ENCODE results near the gene RHBDD1. TPM values are rescaled to one million over a fixed set of nuclear protein-coding genes. Genes with fewer than 3 reads are reported as not detected.

RHBDD1 gene
- total and polyA plus RNA-seq, 9 donors = 11.5 to 95.8 (median 49.5) TPM

DNA sequence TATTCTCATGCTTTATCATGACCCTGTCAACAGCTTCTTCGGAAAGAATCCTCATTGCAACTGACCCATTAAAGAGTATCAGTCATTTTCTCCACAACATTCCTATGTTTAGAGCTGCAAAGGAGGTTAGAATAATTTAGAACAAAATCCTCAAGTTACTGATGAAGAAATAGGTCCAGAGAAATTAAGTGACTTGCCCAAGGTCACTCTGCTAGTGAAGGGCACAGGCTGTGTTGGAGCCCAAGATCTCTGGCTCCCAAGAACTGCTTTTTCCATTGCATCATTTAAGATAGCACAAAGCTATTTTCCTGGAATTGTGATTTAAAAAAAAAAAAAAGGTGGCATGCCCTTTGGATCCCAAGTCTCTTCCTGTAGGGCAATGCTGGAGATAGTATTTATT, 45.8 kb upstream of the RHBDD1 start:
- TF ChIP-seq EP300 (IDR thresholded peaks at IDR 0.05) (no peak), POLR2A (IDR thresholded peaks at IDR 0.05) (no peak)
- TF ChIP-seq, protein P1, sequence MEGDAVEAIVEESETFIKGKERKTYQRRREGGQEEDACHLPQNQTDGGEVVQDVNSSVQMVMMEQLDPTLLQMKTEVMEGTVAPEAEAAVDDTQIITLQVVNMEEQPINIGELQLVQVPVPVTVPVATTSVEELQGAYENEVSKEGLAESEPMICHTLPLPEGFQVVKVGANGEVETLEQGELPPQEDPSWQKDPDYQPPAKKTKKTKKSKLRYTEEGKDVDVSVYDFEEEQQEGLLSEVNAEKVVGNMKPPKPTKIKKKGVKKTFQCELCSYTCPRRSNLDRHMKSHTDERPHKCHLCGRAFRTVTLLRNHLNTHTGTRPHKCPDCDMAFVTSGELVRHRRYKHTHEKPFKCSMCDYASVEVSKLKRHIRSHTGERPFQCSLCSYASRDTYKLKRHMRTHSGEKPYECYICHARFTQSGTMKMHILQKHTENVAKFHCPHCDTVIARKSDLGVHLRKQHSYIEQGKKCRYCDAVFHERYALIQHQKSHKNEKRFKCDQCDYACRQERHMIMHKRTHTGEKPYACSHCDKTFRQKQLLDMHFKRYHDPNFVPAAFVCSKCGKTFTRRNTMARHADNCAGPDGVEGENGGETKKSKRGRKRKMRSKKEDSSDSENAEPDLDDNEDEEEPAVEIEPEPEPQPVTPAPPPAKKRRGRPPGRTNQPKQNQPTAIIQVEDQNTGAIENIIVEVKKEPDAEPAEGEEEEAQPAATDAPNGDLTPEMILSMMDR (IDR thresholded peaks at IDR 0.05) = no peak
- 24 to 31% (median 31%) methylated on average over 1 of the region's 1 CpG for WGBS, 3 donors
- H3K36me3 ChIP-seq = no peaks in the 10 kb centered on the region
- H3K9me3 ChIP-seq = no peaks in the 10 kb centered on the region
- H3K4me1 ChIP-seq (ENCODE audit: insufficient read depth) = peaks cover 10% of the 10 kb centered on the region
- H3K27ac ChIP-seq = peak overlapping the region in 1 of 2 donors; percentile 90
- no peak overlapping the region for H3K4me3 ChIP-seq
- H3K27me3 ChIP-seq = no peaks in the 10 kb centered on the region
- intact Hi-C loops (cut with DNase I) = loop anchor here in 2 of 4 donors (5.0 to 10.0 kb wide), 5 partner anchors 45 to 575 kb away; no protein-coding TSS in a partner anchor
- DNase-seq = no peak

DNA sequence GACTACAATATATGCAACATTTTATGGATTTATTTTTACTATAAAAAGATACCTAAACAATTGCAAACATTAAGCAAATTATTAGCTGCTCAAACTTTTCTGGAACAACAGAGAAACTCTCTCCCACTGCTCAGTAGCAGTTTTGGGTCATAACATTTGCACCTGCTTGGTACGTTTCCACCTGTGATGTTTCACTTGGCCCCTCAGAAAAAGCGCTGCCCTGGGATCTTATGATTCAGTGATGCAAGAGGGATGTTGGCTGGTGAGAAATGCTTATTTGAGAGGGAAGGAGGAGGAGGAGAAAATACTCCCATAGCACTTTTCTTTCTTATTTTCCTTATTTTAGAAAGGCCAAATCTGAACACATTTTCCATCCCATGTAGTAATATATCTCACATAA, 45.4 kb upstream of the RHBDD1 start:
- DNase-seq = peak in 2 of 5 donors; percentile 33 to 35
- intact Hi-C loops (cut with DNase I) = loop anchor here in 2 of 4 donors (5.0 to 10.0 kb wide), 5 partner anchors 46 to 576 kb away; no protein-coding TSS in a partner anchor
- 47 to 50% (median 49%) methylated on average over 2 of the region's 2 CpGs for WGBS, 3 donors
- H3K36me3 ChIP-seq = no peaks in the 10 kb centered on the region
- no peak overlapping the region for H3K4me3 ChIP-seq
- peaks cover 10% of the 10 kb centered on the region for H3K4me1 ChIP-seq (ENCODE audit: insufficient read depth)
- H3K9me3 ChIP-seq = no peaks in the 10 kb centered on the region
- TF ChIP-seq POLR2A (IDR thresholded peaks at IDR 0.05) = no peak
- TF ChIP-seq EP300 (IDR thresholded peaks at IDR 0.05) = no peak
- TF ChIP-seq, protein P1 (IDR thresholded peaks at IDR 0.05) = no peak
- no peaks in the 10 kb centered on the region for H3K27me3 ChIP-seq
- H3K27ac ChIP-seq = peak overlapping the region; percentile 90 to 96

DNA sequence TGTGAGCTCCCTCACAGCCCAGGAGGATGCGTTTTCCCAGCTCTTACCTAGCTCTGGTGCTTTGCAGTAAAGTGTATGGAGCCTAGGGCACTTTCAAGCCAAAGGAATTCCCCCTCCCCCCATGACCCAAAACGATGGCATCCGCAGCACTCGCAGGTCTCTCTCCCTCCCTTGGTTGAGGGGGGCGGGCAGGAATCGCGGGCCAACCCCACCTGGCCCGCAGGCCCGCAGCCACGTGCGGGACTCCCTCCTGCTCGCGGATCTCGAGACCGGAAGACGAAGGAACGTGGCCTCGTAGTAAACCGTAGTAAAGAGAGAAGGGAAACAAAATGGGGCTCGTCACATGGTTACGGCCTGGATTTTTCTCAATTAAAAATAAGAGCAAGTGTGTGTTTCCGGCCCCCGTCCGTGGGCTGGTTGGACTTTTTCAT, 44.8 kb upstream of the RHBDD1 start:
- Histone ChIP-seq H3K4me1 (ENCODE audit: insufficient read depth) (peaks cover 9% of the 10 kb centered on the region), H3K36me3 (no peaks in the 10 kb centered on the region), H3K27me3 (no peaks in the 10 kb centered on the region), H3K9me3 (no peaks in the 10 kb centered on the region), H3K4me3 (peak overlapping the region; percentile 93), H3K27ac (peak overlapping the region; percentile 90 to 96)
- TF ChIP-seq POLR2A (IDR thresholded peaks at IDR 0.05) = no peak
- TF ChIP-seq EP300 (IDR thresholded peaks at IDR 0.05) = no peak
- TF ChIP-seq, protein P1 (IDR thresholded peaks at IDR 0.05) = no peak
- intact Hi-C loops (cut with DNase I) = loop anchor here in 2 of 4 donors (5.0 to 10.0 kb wide), 5 partner anchors 46 to 576 kb away; no protein-coding TSS in a partner anchor
- DNase-seq = peak in 3 of 5 donors; percentile 68 to 70 (median 69)
- WGBS, 3 donors = 0 to 2% (median 1%) methylated on average over 24 of the region's 24 CpGs

DNA sequence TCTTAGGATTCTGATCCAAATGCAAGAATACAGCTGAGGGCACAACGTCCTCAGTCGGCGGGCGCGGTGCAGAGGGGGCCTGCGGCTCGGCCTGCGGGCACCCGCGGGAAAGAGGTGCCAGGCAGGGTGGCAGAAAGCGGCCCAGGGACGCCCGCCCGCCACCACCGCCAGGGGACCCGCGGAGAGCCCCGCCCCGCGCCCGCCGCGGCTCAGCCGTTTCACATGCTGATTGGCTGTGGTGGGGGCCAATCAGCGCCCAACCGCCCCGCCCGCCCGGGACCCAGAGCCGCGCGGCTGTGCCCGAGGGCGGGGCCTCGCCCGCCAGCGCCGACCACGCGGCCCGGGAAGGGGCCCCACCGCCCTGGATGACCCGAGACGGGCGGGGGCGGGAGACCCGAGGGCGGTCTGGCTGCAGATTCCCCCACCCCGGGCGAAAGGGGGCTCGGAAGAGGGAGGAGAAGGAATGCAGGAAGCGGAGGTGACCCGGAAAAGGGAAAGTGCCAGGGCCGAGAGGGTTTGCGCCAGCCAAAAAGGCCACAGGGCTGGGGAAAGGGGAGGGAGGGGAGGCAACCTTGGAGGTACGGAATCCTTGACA, 44.3 kb upstream of the RHBDD1 start:
- Histone ChIP-seq H3K4me1 (ENCODE audit: insufficient read depth) (peaks cover 6% of the 10 kb centered on the region), H3K27me3 (no peaks in the 10 kb centered on the region), H3K36me3 (no peaks in the 10 kb centered on the region), H3K9me3 (no peaks in the 10 kb centered on the region), H3K27ac (peak overlapping the region; percentile 90 to 96), H3K4me3 (peak overlapping the region; percentile 93)
- peak; percentile 89 to 94 (median 90) for DNase-seq
- WGBS, 3 donors = 0 to 1% (median 1%) methylated on average over 55 to 56 of the region's 56 CpGs
- intact Hi-C loops (cut with DNase I) = loop anchor here in 2 of 4 donors (5.0 to 10.0 kb wide), 5 partner anchors 47 to 577 kb away; no protein-coding TSS in a partner anchor
- TF ChIP-seq EP300 (IDR thresholded peaks at IDR 0.05) = no peak
- TF ChIP-seq POLR2A (IDR thresholded peaks at IDR 0.05) = peak; percentile 58
- TF ChIP-seq, protein P1 (IDR thresholded peaks at IDR 0.05) = peak; percentile 40 to 88 (median 84)
